Measurements from ENCODE around the gene DYNC2I2. TPM values are rescaled to one million over a fixed set of nuclear protein-coding genes. Genes with fewer than 3 reads are reported as not detected.

The DYNC2I2 gene
- total RNA-seq, 4 donors from 2014 or later, result 36.6 to 46.8 (median 44.0) TPM

DNA sequence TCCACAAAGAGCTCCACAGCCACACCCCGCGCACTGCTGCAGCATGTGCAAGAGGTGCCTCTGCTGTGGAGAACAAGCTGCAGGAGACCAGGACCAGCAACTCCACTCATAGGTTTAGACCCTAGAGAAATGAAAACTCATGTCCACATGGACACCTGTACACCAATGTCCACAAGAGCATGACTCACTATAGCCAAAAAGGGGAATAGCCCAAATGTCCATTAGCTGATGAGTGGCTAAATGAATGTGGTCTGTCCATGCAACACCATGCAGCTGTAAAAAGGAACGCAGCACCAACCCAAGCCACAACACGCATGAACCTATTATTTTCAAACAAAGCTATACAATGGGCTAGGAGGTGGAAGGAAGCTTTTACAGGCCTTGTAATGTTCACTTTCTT lies 18.1 kb downstream of the DYNC2I2 start:
- no peak overlapping the region for H3K4me3 ChIP-seq (ENCODE audit: low read depth, poor library complexity, severe bottlenecking)
- TF ChIP-seq, protein P1, sequence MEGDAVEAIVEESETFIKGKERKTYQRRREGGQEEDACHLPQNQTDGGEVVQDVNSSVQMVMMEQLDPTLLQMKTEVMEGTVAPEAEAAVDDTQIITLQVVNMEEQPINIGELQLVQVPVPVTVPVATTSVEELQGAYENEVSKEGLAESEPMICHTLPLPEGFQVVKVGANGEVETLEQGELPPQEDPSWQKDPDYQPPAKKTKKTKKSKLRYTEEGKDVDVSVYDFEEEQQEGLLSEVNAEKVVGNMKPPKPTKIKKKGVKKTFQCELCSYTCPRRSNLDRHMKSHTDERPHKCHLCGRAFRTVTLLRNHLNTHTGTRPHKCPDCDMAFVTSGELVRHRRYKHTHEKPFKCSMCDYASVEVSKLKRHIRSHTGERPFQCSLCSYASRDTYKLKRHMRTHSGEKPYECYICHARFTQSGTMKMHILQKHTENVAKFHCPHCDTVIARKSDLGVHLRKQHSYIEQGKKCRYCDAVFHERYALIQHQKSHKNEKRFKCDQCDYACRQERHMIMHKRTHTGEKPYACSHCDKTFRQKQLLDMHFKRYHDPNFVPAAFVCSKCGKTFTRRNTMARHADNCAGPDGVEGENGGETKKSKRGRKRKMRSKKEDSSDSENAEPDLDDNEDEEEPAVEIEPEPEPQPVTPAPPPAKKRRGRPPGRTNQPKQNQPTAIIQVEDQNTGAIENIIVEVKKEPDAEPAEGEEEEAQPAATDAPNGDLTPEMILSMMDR (IDR thresholded peaks at IDR 0.05), result no peak
- no peak for TF ChIP-seq POLR2A (IDR thresholded peaks at IDR 0.05)
- intact Hi-C loops (cut with DNase I; ENCODE audit: low total_unique reads), result no loop called here
- 67 to 73% methylated on average over 4 of the region's 4 CpGs for WGBS, 2 donors
- no peak for DNase-seq (ENCODE audit: low spot score in 2 of 2)

DNA sequence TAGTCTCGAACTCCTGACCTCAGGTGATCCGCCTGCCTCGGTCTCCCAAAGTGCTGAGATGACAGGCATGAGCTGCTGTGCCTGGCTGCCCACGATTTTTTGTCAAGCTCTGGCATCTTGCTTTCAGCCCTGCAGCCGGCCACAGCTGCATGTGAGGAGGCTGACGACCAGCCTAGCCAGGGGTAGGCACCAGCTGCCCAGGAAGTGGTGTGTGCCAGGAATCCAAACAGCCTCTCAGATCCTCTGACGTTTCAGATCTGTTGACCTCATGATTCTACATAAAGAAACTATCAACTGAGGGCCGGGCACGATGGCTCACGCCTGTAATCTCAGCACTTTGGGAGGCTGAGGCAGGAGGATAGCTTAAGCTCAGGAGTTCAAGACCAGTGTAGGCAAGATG lies 19.0 kb downstream of the DYNC2I2 start:
- no peak for DNase-seq (ENCODE audit: low spot score in 2 of 2)
- H3K4me3 ChIP-seq (ENCODE audit: low read depth, poor library complexity, severe bottlenecking), result no peak overlapping the region
- no peak for TF ChIP-seq POLR2A (IDR thresholded peaks at IDR 0.05)
- TF ChIP-seq, protein P1 (IDR thresholded peaks at IDR 0.05), result no peak
- 58 to 59% methylated on average over 10 of the region's 10 CpGs for WGBS, 2 donors
- intact Hi-C loops (cut with DNase I; ENCODE audit: low total_unique reads), result no loop called here

DNA sequence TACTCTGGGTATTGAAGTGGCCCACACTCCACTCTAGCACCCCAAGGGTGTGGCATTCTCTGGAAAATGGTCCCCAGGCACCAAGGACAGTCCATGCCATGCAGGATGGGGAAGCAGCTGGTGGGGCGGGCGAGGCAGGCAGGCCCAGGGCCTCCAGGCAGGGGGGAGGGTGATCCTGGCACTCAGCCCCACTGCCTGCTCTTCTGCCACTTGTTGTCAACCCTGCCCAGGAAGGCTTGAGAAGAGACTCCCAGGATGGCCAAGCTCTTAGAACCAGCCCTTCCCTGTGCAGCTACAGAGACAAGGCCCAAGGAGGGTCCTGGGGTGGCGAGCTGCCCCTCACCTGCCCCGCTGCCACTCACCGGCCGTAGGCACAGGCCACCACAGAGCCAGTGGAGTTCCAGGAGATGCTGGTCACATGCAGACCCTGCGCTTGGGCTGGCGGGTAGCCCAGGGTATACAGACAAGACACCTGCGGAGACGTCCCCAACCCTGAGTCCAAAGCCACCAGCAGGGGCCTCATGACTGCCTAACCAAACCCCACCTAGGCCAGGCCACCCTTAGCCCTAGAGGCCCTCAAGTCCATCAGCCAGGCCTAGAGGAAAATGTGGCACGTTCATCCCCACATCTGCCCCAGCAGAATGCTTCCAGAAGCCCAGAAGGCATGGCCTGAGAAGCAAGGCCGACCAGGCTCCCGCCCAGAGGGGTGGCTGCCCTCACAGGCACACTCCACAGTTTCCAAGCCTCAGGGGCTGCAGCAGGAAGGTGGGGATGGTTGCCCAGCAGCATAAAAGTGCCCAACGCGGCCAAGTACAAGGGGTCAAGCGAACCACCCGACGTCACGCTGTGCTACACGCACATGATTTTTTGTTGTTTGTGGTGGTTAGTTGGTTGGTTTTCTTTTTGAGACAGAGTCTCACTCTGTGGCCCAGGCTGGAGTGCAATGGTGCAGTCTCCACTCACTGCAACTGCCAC lies 19.8 kb downstream of the DYNC2I2 start:
- intact Hi-C loops (cut with DNase I; ENCODE audit: low total_unique reads), result no loop called here
- H3K4me3 ChIP-seq (ENCODE audit: low read depth, poor library complexity, severe bottlenecking), result no peak overlapping the region

DNA sequence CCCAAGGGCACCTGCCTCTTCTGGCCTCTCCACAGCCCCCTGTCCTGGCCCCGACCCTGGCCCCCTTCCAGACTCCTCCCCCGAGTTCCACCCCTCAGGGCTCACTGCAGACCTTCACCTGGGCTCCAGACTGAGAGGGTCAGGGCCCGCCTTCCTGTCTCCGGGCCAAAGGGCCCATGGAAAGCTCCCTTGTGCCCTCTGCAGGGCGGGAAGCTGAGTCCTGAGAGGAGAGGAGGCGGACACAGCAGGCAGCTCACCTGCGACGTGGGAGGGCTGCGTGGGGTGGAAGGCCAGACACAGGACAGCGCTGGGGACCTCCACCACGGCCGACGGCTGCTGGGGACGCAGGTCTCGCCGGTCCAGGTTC lies 20.6 kb downstream of the DYNC2I2 start:
- no peak overlapping the region for H3K4me3 ChIP-seq (ENCODE audit: low read depth, poor library complexity, severe bottlenecking)
- TF ChIP-seq POLR2A (IDR thresholded peaks at IDR 0.05), result no peak
- WGBS, 2 donors, result 27 to 47% methylated on average over 16 of the region's 16 CpGs
- DNase-seq (ENCODE audit: low spot score in 2 of 2), result peak in 1 of 2 donors; percentile 88
- intact Hi-C loops (cut with DNase I; ENCODE audit: low total_unique reads), result no loop called here

More for the DNA sequence above, 19.8 kb downstream of the DYNC2I2 start:
- DNase-seq (ENCODE audit: low spot score in 2 of 2), result peak in 1 of 2 donors; percentile 87
- WGBS, 2 donors, result 73 to 85% methylated on average over 18 to 19 of the region's 20 CpGs
- TF ChIP-seq POLR2A (IDR thresholded peaks at IDR 0.05), result no peak
- TF ChIP-seq, protein P1 (IDR thresholded peaks at IDR 0.05), result no peak

DNA sequence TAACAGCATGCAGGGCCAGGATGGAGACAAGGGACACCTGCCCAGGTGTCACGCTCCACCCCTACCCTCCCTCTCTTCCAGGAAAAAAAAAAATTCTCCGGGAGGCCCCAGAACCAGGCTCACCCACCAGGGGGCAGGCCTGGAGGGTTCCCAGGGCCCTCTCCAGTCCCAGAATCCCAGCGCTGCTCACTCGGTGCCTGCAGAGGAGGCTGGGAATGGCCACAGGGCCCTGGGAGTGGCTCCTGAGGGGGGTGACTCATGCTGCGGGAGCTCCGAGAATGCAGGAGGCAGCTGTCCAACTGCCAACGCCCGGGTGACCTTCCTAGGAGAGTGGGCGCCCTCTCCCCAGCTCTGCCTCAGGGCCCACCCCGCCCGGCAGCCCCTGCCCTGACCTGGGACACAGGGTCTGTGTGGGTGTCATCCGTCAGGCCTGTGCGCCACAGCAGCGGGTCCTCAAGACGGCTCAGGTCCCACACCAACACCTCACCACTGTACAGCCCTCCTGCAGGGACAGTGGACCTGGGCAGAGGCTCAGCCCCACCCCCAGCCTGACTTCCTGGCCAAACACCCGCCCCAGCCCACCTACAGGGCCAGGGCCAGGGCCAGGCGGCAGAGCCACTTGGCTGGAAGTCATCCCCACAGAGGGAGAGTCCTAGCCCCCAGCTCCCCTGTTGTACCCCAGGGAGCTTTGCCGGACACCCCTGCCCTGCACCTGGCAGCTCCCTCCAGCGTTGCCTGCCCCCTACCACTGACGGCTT lies 21.2 kb downstream of the DYNC2I2 start:
- 24% methylated on average over 15 to 17 of the region's 20 CpGs for WGBS, 2 donors
- no peak overlapping the region for H3K4me3 ChIP-seq (ENCODE audit: low read depth, poor library complexity, severe bottlenecking)
- DNase-seq (ENCODE audit: low spot score in 2 of 2), result peak; percentile 82 to 97
- intact Hi-C loops (cut with DNase I; ENCODE audit: low total_unique reads), result no loop called here
- TF ChIP-seq, protein P1 (IDR thresholded peaks at IDR 0.05), result peak in 1 of 3 donors; percentile 23
- no peak for TF ChIP-seq POLR2A (IDR thresholded peaks at IDR 0.05)

All from lower leg skin (tissue), 4 donors.